ENCODE results near the gene DDX41.
A peak's percentile ranks its signal among the peaks of the same experiment; 100 is the strongest.

The DDX41 gene

GRCh38 chr5:177546258-177546741 lies 29.5 kb upstream of the DDX41 start:
- H3K4me3 ChIP-seq (ENCODE audit: low read depth, low read length), result no peak overlapping the region
- DNase-seq (ENCODE audit: low read depth), result no peak
- TF ChIP-seq CTCF (IDR thresholded peaks at IDR 0.05; ENCODE audit: insufficient read depth, low read depth, low read length, missing control alignments), result no peak

GRCh38 chr5:177545487-177546257 lies 28.9 kb upstream of the DDX41 start:
- H3K4me3 ChIP-seq (ENCODE audit: low read depth, low read length), result no peak overlapping the region
- DNase-seq (ENCODE audit: low read depth), result no peak
- TF ChIP-seq CTCF (IDR thresholded peaks at IDR 0.05; ENCODE audit: insufficient read depth, low read depth, low read length, missing control alignments), result no peak

GRCh38 chr5:177542816-177543465 lies 26.2 kb upstream of the DDX41 start:
- no peak overlapping the region for H3K4me3 ChIP-seq (ENCODE audit: low read depth, low read length)
- no peak for TF ChIP-seq CTCF (IDR thresholded peaks at IDR 0.05; ENCODE audit: insufficient read depth, low read depth, low read length, missing control alignments)
- DNase-seq (ENCODE audit: low read depth), result no peak

- no peak for TF ChIP-seq CTCF (IDR thresholded peaks at IDR 0.05; ENCODE audit: insufficient read depth, low read depth, low read length, missing control alignments)
- DNase-seq (ENCODE audit: low read depth), result peak; percentile 14
- H3K4me3 ChIP-seq (ENCODE audit: low read depth, low read length), result no peak overlapping the region
These were observed 23.7 kb upstream of the DDX41 start for GRCh38 chr5:177540438-177540837.

GRCh38 chr5:177539411-177539810 lies 22.6 kb upstream of the DDX41 start:
- no peak for TF ChIP-seq CTCF (IDR thresholded peaks at IDR 0.05; ENCODE audit: insufficient read depth, low read depth, low read length, missing control alignments)
- no peak overlapping the region for H3K4me3 ChIP-seq (ENCODE audit: low read depth, low read length)
- DNase-seq (ENCODE audit: low read depth), result no peak

- H3K4me3 ChIP-seq (ENCODE audit: low read depth, low read length), result no peak overlapping the region
- DNase-seq (ENCODE audit: low read depth), result no peak
- TF ChIP-seq CTCF (IDR thresholded peaks at IDR 0.05; ENCODE audit: insufficient read depth, low read depth, low read length, missing control alignments), result no peak
These were observed 22.1 kb upstream of the DDX41 start for GRCh38 chr5:177538876-177539275.

Data from GM12865 (cell line).